AG04449 (cell line): ENCODE results near the gene TTLL11.

ENCODE experiments used
- CTCF ChIA-PET: fragments of 350-600 bp; formaldehyde crosslinking; extraction: SDS; loops from one replicate; lab custom pipeline; 2021; ENCODE audit warnings: antibody characterized with exemption; lab: Yijun Ruan, JAX
- POLR2A ChIA-PET: fragments of 400-600, 350-600 bp; formaldehyde crosslinking; extraction: SDS; loops from one replicate; lab custom pipeline; 2020; ENCODE audit warnings: antibody characterized with exemption, inconsistent platforms; lab: Yijun Ruan, JAX
- DNase-seq: peaks from one replicate; pipeline ENCODE4 v3.0.0-alpha.2; 2010; ENCODE audit warnings: low read depth, low spot score
- H3K4me3 ChIP-seq: 2 replicates; pipeline ENCODE4 v1.5.1; 2011; ENCODE audit warnings: low read depth, mild to moderate bottlenecking, control low read depth, low read length
- TF ChIP-seq, protein P1 (sequence below): IDR thresholded peaks from one replicate; pipeline ENCODE4 v1.5.1; 2011; ENCODE audit warnings: mild to moderate bottlenecking, moderate library complexity, low read length, control low read depth, inconsistent platforms; ENCODE audit not compliant: insufficient read depth; ENCODE audit errors: missing control alignments

TTLL11 gene

DNA sequence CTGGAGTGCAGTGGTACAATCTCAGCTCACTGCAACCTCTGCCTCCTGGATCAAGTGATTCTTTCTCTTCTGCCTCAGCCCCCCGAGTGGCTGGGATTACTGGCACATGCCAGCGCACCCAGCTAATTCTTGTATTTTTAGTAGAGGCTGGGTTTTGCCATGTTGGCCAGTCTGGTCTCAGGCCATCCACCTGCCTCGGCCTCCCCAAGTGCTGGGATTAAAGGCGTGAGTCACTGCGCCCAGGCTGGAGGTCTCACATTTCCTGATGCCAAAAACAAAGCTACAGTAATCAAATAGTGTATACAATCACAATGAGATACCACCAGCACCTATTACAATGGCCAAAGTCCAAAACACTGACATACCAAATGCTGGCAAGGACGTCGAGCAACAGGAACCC, 51.1 kb downstream of the TTLL11 start:
- DNase-seq = no peak
- POLR2A ChIA-PET = no interaction called here
- CTCF ChIA-PET = interaction anchor here (1.5 kb wide), 1 partner anchor 56 kb away, joined by 3 read pairs; no protein-coding TSS in a partner anchor
- no peak overlapping the region for H3K4me3 ChIP-seq
- TF ChIP-seq, protein P1, sequence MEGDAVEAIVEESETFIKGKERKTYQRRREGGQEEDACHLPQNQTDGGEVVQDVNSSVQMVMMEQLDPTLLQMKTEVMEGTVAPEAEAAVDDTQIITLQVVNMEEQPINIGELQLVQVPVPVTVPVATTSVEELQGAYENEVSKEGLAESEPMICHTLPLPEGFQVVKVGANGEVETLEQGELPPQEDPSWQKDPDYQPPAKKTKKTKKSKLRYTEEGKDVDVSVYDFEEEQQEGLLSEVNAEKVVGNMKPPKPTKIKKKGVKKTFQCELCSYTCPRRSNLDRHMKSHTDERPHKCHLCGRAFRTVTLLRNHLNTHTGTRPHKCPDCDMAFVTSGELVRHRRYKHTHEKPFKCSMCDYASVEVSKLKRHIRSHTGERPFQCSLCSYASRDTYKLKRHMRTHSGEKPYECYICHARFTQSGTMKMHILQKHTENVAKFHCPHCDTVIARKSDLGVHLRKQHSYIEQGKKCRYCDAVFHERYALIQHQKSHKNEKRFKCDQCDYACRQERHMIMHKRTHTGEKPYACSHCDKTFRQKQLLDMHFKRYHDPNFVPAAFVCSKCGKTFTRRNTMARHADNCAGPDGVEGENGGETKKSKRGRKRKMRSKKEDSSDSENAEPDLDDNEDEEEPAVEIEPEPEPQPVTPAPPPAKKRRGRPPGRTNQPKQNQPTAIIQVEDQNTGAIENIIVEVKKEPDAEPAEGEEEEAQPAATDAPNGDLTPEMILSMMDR = no peak

DNA sequence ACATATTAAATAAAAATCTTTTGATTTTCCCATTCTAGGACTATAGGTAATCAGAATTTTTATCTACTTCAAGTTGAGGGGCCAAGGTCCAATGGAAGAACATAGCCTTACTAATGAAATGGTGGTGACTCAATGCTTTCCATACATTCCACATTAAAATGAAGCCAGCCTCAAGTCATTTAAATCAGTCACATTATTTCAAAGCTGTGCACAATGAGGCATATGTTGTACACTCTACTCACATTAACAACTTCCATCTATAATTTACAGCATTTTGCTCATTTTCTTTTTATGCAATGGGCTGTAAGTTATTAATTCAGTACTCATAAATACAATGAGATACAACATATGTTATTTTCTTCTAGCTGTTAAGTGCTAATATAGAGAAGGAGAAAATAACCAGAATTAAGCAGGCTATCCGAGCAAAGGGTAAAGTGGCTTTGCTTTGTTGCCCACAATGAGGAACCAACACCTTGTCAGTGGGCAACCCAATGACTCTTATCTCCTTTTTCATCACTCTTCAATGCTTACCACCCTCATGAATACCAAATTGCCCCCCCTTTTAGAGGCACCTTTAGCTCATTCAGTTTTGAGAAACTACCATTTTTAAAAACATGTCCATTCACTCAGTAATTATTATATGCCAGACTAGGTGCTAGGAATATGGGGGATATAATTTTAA, 52.4 kb downstream of the TTLL11 start:
- no peak for DNase-seq
- TF ChIP-seq, protein P1 = no peak
- POLR2A ChIA-PET = no interaction called here
- CTCF ChIA-PET = interaction anchor here (0.5 to 1.5 kb wide), 4 partner anchors 13 to 1416 kb away, joined by 3 to 4 read pairs (median 3); no protein-coding TSS in a partner anchor
- H3K4me3 ChIP-seq = no peak overlapping the region

DNA sequence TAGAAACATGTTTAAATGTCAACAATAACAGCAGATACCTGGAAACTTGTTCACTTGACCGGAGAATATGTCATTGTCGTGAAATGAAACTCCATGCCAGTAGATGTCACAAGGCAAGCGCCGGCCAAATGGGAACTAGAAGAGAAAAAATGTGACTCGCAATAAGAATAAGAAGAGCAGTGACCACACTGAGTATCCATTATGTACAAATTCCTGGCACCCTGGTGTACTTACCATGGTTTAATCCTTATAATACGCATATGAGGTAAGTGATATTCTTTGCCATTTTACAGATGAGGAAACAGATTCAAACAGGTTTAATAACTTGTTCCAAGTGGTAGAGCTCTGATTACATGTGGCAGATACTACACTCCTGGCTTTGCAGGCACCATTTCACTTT, 53.9 kb downstream of the TTLL11 start:
- TF ChIP-seq, protein P1 = no peak
- ChIA-PET CTCF (no interaction called here), POLR2A (no interaction called here)
- H3K4me3 ChIP-seq = no peak overlapping the region
- DNase-seq = no peak

DNA sequence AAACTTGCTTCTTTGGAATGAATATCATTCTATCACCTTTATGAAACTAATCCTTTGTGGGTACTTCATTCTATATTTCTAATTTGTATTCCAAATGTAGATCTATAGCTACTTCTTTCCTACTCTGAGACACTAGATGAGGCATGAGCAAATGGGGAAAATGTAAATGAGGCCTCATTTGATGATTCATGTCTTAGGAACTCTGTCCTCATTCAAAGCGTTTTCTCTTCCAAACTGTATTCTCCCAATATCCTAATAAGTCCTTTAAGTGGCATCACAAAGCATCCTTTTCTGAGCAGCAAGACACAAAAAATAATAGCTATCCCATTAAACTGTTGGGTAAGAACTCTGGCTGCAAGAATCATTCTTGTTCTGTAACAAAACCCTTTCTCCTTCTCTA, 56.1 kb downstream of the TTLL11 start:
- CTCF ChIA-PET = interaction anchor here (0.9 to 1.7 kb wide), 6 partner anchors 44 to 492 kb away, joined by 3 to 5 read pairs (median 4); no protein-coding TSS in a partner anchor
- DNase-seq = no peak

DNA sequence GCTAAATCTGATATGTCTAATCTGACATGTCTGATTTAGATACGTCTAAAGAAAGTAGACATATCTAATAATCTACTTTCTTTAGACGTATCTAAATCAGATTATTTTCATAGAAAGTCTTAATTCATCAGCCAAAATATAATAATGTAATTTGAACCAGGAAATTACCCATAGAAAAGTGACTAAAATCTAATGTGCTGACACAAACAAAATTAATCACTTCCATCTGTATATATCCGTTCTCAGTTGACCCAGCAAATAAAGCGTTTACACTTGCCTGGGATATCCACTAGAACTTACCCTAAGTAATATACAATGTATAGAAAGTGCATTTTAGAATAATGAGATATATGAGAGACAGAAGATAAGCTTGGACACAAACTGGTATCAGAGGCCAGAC, 56.7 kb downstream of the TTLL11 start:
- TF ChIP-seq, protein P1 = no peak
- ChIA-PET CTCF (interaction anchor here (0.9 to 1.6 kb wide), 3 partner anchors 16 to 486 kb away, joined by 3 to 5 read pairs (median 3); no protein-coding TSS in a partner anchor), POLR2A (no interaction called here)
- H3K4me3 ChIP-seq = no peak overlapping the region
- DNase-seq = no peak

More for the DNA sequence above, 56.1 kb downstream of the TTLL11 start:
- POLR2A ChIA-PET = no interaction called here
- TF ChIP-seq, protein P1 = no peak
- no peak overlapping the region for H3K4me3 ChIP-seq

DNA sequence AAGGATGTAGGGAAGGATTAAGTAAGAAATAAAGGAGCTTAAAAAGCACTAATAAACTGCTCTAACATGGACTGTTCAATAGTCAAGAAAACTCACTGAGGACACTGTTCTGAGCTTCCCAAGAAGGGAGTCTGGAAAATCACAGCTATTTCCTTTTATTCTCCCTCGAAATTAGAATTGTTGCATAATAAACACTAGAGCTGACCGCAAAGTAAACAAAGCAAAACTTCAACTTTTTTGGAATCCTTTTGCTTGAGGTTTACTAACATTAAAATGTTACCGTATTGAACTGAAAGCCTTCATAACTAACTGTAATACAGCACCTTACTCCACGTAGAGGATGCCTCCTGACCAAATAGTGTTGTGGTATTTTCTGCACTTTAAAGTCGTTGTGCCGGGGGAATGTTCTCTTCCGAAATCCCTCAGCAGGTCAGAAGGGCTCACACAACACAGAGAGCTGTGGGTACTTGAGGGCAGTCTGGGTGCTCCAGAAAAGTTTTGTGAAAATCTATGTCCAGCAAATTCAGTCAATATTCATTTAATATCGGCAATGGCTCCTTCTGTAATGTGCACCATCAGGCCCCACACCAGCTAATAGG, 59.2 kb downstream of the TTLL11 start:
- CTCF ChIA-PET = no interaction called here
- no peak for DNase-seq
- POLR2A ChIA-PET = interaction anchor here (0.6 kb wide), 1 partner anchor 21 kb away, joined by 3 read pairs; no protein-coding TSS in a partner anchor
- no peak overlapping the region for H3K4me3 ChIP-seq
- TF ChIP-seq, protein P1 = no peak
